Colonic mucosa (tissue), 4 donors: Measurements from ENCODE around the gene SLC7A14. TPM values are rescaled to one million over a fixed set of nuclear protein-coding genes. Genes with fewer than 3 reads are reported as not detected.

Experiments
- DNase-seq: peaks from one replicate; pipeline ENCODE4 v3.0.0-alpha.2; 2020
- H3K27ac ChIP-seq: fragments of 200-600 bp; one replicate; pipeline ENCODE4 v1.8.0; 2021
- H3K27me3 ChIP-seq: fragments of 200-600 bp; one replicate; pipeline ENCODE4 v1.8.0; 2021
- H3K36me3 ChIP-seq: fragments of 200-600 bp; one replicate; pipeline ENCODE4 v1.8.0; 2021
- H3K4me1 ChIP-seq: fragments of 200-600 bp; one replicate; pipeline ENCODE4 v1.8.0; 2021; ENCODE audit warnings: mild to moderate bottlenecking
- H3K4me3 ChIP-seq: fragments of 200-600 bp; one replicate; pipeline ENCODE4 v1.8.0; 2021
- H3K9ac ChIP-seq, 2 donors: one replicate each; pipeline ENCODE4 v1.7.0; 2013; ENCODE audit warnings: control low read depth in 2 of 2, low read depth in 2 of 2, low read length in 2 of 2
- H3K9me3 ChIP-seq: fragments of 200-600 bp; one replicate; pipeline ENCODE4 v1.8.0; 2021
- intact Hi-C: fragments of 100-400 bp; cut with DNase I; formaldehyde crosslinking; loops from one replicate; pipeline ENCODE4 v1.14.1; 2022
- total RNA-seq, 2 donors: library from RNA; stranded (reverse); fragmentation: NEBNext Ultra II Directional in 1 of 2; extraction: Animal tissue kit (Norgen Biotek cat#: 25700) in 1 of 2; gene quantifications; one replicate each; pipeline ENCODE4 v1.2.1, GENCODE V29; 2021
- TF ChIP-seq, protein P1 (sequence below): fragments of 200-600 bp; IDR thresholded peaks from one replicate; pipeline ENCODE4 v1.8.0; 2022; ENCODE audit warnings: antibody characterized with exemption, mild to moderate bottlenecking
- donor health status: healthy.
- donor health status: DM: no; HTN: no; CAD: no.
- donor health status: DM: no; HTN: no; CAD: no.

The SLC7A14 gene
- total RNA-seq, 2 donors from 2014 or later = 0.05 to 0.56 TPM

GRCh38 chr3:170448584-170448983, 137.3 kb downstream of the SLC7A14 start:
- intact Hi-C loops = no loop called here
- Histone ChIP-seq H3K9ac (no peak overlapping the region), H3K9me3 (no peaks in the 10 kb centered on the region)

DNA sequence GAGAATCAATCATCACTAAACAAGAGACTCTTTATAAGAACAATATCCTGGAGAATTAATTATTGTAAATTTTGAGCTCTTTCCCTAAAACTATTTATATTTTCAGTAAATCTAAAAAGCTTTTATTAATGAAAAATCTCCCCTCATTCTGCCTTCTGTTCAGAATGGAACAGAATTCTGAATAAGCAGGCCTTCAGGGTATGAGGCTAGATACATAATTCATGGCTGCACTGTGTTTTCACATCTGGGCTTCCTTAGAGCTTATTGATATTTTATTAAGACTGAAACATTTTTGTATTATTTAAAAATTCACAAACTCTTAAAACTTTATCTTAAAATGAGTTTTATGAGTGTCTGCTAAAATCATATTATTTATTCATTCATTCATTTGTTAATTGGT, 142.4 kb downstream of the SLC7A14 start:
- no peak for DNase-seq
- Histone ChIP-seq H3K27ac (no peak overlapping the region), H3K4me1 (no peaks in the 10 kb centered on the region), H3K4me3 (no peak overlapping the region), H3K9ac (no peak overlapping the region), H3K9me3 (no peaks in the 10 kb centered on the region), H3K27me3 (no peaks in the 10 kb centered on the region), H3K36me3 (no peaks in the 10 kb centered on the region)
- TF ChIP-seq, protein P1, sequence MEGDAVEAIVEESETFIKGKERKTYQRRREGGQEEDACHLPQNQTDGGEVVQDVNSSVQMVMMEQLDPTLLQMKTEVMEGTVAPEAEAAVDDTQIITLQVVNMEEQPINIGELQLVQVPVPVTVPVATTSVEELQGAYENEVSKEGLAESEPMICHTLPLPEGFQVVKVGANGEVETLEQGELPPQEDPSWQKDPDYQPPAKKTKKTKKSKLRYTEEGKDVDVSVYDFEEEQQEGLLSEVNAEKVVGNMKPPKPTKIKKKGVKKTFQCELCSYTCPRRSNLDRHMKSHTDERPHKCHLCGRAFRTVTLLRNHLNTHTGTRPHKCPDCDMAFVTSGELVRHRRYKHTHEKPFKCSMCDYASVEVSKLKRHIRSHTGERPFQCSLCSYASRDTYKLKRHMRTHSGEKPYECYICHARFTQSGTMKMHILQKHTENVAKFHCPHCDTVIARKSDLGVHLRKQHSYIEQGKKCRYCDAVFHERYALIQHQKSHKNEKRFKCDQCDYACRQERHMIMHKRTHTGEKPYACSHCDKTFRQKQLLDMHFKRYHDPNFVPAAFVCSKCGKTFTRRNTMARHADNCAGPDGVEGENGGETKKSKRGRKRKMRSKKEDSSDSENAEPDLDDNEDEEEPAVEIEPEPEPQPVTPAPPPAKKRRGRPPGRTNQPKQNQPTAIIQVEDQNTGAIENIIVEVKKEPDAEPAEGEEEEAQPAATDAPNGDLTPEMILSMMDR = no peak
- intact Hi-C loops = no loop called here

More at GRCh38 chr3:170448584-170448983, 137.3 kb downstream of the SLC7A14 start:
- H3K4me1 ChIP-seq = no peaks in the 10 kb centered on the region
- H3K27ac ChIP-seq = no peak overlapping the region
- DNase-seq = no peak
- no peak overlapping the region for H3K4me3 ChIP-seq
- H3K27me3 ChIP-seq = no peaks in the 10 kb centered on the region
- TF ChIP-seq, protein P1 = no peak
- no peaks in the 10 kb centered on the region for H3K36me3 ChIP-seq

DNA sequence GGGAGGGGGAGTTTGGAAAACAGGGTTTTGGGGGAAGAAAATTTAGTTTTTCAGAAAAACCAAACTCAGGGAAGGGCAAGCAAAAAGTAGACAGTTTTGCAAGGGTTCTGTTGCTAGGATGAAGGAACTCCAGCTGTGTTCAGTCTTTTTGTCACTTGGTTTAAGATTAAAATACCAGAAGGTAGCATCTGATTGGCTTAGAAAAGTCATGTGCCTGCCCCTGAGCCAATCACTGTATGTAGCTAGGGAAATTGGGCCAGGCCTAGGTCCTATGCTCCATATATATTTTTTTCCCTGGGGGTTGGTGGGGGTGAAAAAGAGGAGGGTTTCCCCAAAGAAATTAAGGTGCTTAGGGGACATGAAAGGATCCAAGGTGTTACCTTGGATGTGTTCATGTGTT, 142.9 kb downstream of the SLC7A14 start:
- no peaks in the 10 kb centered on the region for H3K36me3 ChIP-seq
- TF ChIP-seq, protein P1 = no peak
- DNase-seq = no peak
- no peaks in the 10 kb centered on the region for H3K9me3 ChIP-seq
- intact Hi-C loops = no loop called here
- no peaks in the 10 kb centered on the region for H3K27me3 ChIP-seq
- no peak overlapping the region for H3K4me3 ChIP-seq
- H3K9ac ChIP-seq = no peak overlapping the region
- no peaks in the 10 kb centered on the region for H3K4me1 ChIP-seq
- H3K27ac ChIP-seq = no peak overlapping the region

- Histone ChIP-seq H3K9ac (no peak overlapping the region), H3K27me3 (no peaks in the 10 kb centered on the region), H3K36me3 (no peaks in the 10 kb centered on the region), H3K9me3 (no peaks in the 10 kb centered on the region), H3K4me3 (no peak overlapping the region), H3K27ac (no peak overlapping the region), H3K4me1 (no peaks in the 10 kb centered on the region)
- TF ChIP-seq, protein P1 = no peak
- no peak for DNase-seq
- intact Hi-C loops = no loop called here
Observed at GRCh38 chr3:170441412-170441811, 144.5 kb downstream of the SLC7A14 start.

DNA sequence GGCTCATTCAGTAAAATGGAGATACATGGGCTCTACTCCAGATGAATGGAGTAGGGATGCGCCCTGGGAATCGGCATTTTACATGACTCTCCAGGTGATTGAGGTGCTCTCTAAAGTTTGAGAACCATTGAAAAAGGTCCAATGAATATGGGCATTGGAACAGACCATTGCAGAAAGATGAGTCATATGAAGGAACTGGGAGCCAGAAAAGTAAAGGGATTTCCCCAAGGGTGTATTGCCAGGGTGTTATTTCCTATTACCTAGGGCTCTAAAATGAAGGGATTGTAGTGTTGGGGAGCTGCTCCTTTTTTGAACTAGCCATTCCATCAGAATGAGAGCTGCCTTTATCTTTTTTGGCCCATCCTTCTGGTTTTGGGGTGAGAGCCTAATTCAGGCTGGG, 145.5 kb downstream of the SLC7A14 start:
- Histone ChIP-seq H3K9me3 (no peaks in the 10 kb centered on the region), H3K27me3 (no peaks in the 10 kb centered on the region), H3K4me1 (no peaks in the 10 kb centered on the region), H3K36me3 (no peaks in the 10 kb centered on the region), H3K4me3 (no peak overlapping the region), H3K27ac (no peak overlapping the region), H3K9ac (no peak overlapping the region)
- DNase-seq = no peak
- TF ChIP-seq, protein P1 = no peak
- intact Hi-C loops = no loop called here

GRCh38 chr3:170438836-170439235, 147.0 kb downstream of the SLC7A14 start:
- Histone ChIP-seq H3K36me3 (no peaks in the 10 kb centered on the region), H3K27ac (no peak overlapping the region), H3K9ac (no peak overlapping the region), H3K9me3 (no peaks in the 10 kb centered on the region), H3K4me1 (no peaks in the 10 kb centered on the region), H3K4me3 (no peak overlapping the region), H3K27me3 (no peaks in the 10 kb centered on the region)
- TF ChIP-seq, protein P1 = no peak
- intact Hi-C loops = no loop called here
- no peak for DNase-seq
